OCI-LY1 (cell line): ENCODE results near the gene CNRIP1.

Experiments
- EZH2 ChIP-seq: fragments of 200-600 bp; sonication (generic), shearing (Covaris generic); IDR thresholded peaks from 2 replicates; pipeline ENCODE4 v1.8.0; 2017; ENCODE audit warnings: borderline replicate concordance, mixed run types, mild to moderate bottlenecking, antibody characterized with exemption, low read length, moderate library complexity, mixed read lengths
- TF ChIP-seq, protein P1 (sequence below): fragments of 200-600 bp; sonication (generic), shearing (Covaris generic); IDR thresholded peaks from 2 replicates; pipeline ENCODE4 v1.5.1; 2017; ENCODE audit warnings: mild to moderate bottlenecking, antibody characterized with exemption, low read length, moderate library complexity, mixed read lengths

DNA sequence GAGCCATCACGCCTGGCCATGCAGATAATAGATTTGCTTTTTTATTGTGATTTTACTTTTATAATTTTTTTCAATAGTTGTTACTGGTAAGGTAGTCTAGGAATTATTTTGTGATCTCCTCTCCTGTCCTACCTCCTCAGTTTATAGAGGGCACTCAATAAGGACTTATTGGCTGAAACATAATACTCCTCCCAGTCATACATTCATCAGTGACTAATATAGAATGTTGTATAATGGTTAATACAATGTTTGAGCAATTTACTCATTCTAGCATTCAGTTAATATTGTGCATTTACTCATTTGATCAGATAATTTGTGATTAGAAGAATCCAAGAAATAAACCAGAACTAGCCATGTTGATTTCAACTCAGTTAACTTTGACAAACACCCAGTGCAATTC is 41.6 kb downstream of the CNRIP1 start:
- TF ChIP-seq, protein P1, sequence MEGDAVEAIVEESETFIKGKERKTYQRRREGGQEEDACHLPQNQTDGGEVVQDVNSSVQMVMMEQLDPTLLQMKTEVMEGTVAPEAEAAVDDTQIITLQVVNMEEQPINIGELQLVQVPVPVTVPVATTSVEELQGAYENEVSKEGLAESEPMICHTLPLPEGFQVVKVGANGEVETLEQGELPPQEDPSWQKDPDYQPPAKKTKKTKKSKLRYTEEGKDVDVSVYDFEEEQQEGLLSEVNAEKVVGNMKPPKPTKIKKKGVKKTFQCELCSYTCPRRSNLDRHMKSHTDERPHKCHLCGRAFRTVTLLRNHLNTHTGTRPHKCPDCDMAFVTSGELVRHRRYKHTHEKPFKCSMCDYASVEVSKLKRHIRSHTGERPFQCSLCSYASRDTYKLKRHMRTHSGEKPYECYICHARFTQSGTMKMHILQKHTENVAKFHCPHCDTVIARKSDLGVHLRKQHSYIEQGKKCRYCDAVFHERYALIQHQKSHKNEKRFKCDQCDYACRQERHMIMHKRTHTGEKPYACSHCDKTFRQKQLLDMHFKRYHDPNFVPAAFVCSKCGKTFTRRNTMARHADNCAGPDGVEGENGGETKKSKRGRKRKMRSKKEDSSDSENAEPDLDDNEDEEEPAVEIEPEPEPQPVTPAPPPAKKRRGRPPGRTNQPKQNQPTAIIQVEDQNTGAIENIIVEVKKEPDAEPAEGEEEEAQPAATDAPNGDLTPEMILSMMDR, result no peak
- TF ChIP-seq EZH2, result no peak
